Astrocyte of the hippocampus (primary cell): ENCODE data around the gene OR2G3.

Source experiments
- DNase-seq: peaks from one replicate; pipeline ENCODE4 v3.0.0; 2011; ENCODE audit warnings: low read depth, low spot score

OR2G3 gene

GRCh38 chr1:247605286-247605685, at the start of gene OR2G3:
TSS of gene OR2G3 (plus strand) at chr1:247605586. CDS start at chr1:247605586, 0 bp downstream.
- DNase-seq, result no peak

GRCh38 chr1:247557926-247558674, 47.3 kb upstream of the OR2G3 start:
- DNase-seq, result peak; percentile 4

GRCh38 chr1:247561711-247562110, 43.7 kb upstream of the OR2G3 start:
- no peak for DNase-seq

- peak; percentile 7 for DNase-seq
Observed at GRCh38 chr1:247562198-247562597, 43.2 kb upstream of the OR2G3 start.

GRCh38 chr1:247574236-247574635, 31.1 kb upstream of the OR2G3 start:
- no peak for DNase-seq

- DNase-seq, result no peak
Observed at GRCh38 chr1:247574664-247575063, 30.7 kb upstream of the OR2G3 start.

GRCh38 chr1:247576514-247576913, 28.9 kb upstream of the OR2G3 start:
- DNase-seq, result peak; percentile 4

- no peak for DNase-seq
Observed at GRCh38 chr1:247578946-247579460, 26.4 kb upstream of the OR2G3 start.

- DNase-seq, result no peak
Observed at GRCh38 chr1:247588060-247588459, 17.3 kb upstream of the OR2G3 start, which contains the start of gene OR2G2. TSS of gene OR2G2 (plus strand) at chr1:247588360. CDS start at chr1:247588360, 0 bp downstream.

GRCh38 chr1:247613405-247613804, 8.0 kb downstream of the OR2G3 start:
- DNase-seq, result no peak

- no peak for DNase-seq
Observed at GRCh38 chr1:247614625-247615024, 9.2 kb downstream of the OR2G3 start.

- no peak for DNase-seq
Observed at GRCh38 chr1:247627951-247628350, 22.6 kb downstream of the OR2G3 start.

- DNase-seq, result no peak
Observed at GRCh38 chr1:247638011-247638410, 32.6 kb downstream of the OR2G3 start.

GRCh38 chr1:247638781-247639180, 33.4 kb downstream of the OR2G3 start:
- no peak for DNase-seq

- DNase-seq, result peak; percentile 74
Observed at GRCh38 chr1:247639381-247639981, 34.1 kb downstream of the OR2G3 start.

- DNase-seq, result no peak
Observed at GRCh38 chr1:247642742-247643141, 37.4 kb downstream of the OR2G3 start.

GRCh38 chr1:247646867-247647266, 41.5 kb downstream of the OR2G3 start:
- DNase-seq, result no peak

GRCh38 chr1:247647864-247648263, 42.5 kb downstream of the OR2G3 start:
- DNase-seq, result peak; percentile 66

- no peak for DNase-seq
Observed at GRCh38 chr1:247653040-247653439, 47.7 kb downstream of the OR2G3 start.
